ENCODE measurements around the gene SLC39A11. TPM values are rescaled to one million over a fixed set of nuclear protein-coding genes. Genes with fewer than 3 reads are reported as not detected.
"Not testable (repeated sequence)": the region's sequence is repeated elsewhere in the genome, so short reads cannot be mapped to it uniquely, and the experiment has no call there.

The SLC39A11 gene
- total RNA-seq: 26.9 and 29.2 TPM in 2 replicates

- intact Hi-C loops (cut with micrococcal nuclease): loop anchor here (1.0 to 2.0 kb wide), 5 partner anchors 100 to 365 kb away; partner anchors contain the start of gene COG1
These were observed at the start of gene SLC39A11 for GRCh38 chr17:73092523-73093135. SLC39A11 (minus strand) TSS chr17:73092688; CDS start chr17:73088764, 3,924 bp downstream.

- intact Hi-C loops (cut with micrococcal nuclease): no loop called here
These were observed 48.9 kb upstream of the SLC39A11 start for GRCh38 chr17:73141411-73141810.

GRCh38 chr17:73140566-73140965, 48.1 kb upstream of the SLC39A11 start:
- intact Hi-C loops (cut with micrococcal nuclease): no loop called here

- intact Hi-C loops (cut with micrococcal nuclease): no loop called here
These were observed 46.8 kb upstream of the SLC39A11 start for GRCh38 chr17:73139296-73139695.

GRCh38 chr17:73138541-73139138, 46.2 kb upstream of the SLC39A11 start:
- intact Hi-C loops (cut with micrococcal nuclease): no loop called here

- intact Hi-C loops (cut with micrococcal nuclease): no loop called here
These were observed 44.9 kb upstream of the SLC39A11 start for GRCh38 chr17:73137376-73137775.

GRCh38 chr17:73135766-73136165, 43.3 kb upstream of the SLC39A11 start:
- intact Hi-C loops (cut with micrococcal nuclease): no loop called here

- intact Hi-C loops (cut with micrococcal nuclease): no loop called here
These were observed 41.6 kb upstream of the SLC39A11 start for GRCh38 chr17:73133911-73134649.

GRCh38 chr17:73132085-73132492, 39.6 kb upstream of the SLC39A11 start:
- intact Hi-C loops (cut with micrococcal nuclease): no loop called here

GRCh38 chr17:73131439-73131838, 39.0 kb upstream of the SLC39A11 start:
- intact Hi-C loops (cut with micrococcal nuclease): not testable (repeated sequence)

- intact Hi-C loops (cut with micrococcal nuclease): no loop called here
These were observed 38.5 kb upstream of the SLC39A11 start for GRCh38 chr17:73130977-73131376.

- intact Hi-C loops (cut with micrococcal nuclease): no loop called here
These were observed 36.0 kb upstream of the SLC39A11 start for GRCh38 chr17:73128496-73128895.

- intact Hi-C loops (cut with micrococcal nuclease): no loop called here
These were observed 34.4 kb upstream of the SLC39A11 start for GRCh38 chr17:73126716-73127473.

GRCh38 chr17:73123606-73124320, 31.3 kb upstream of the SLC39A11 start:
- intact Hi-C loops (cut with micrococcal nuclease): no loop called here

GRCh38 chr17:73122953-73123605, 30.6 kb upstream of the SLC39A11 start:
- intact Hi-C loops (cut with micrococcal nuclease): no loop called here

GRCh38 chr17:73121506-73121905, 29.0 kb upstream of the SLC39A11 start:
- intact Hi-C loops (cut with micrococcal nuclease): no loop called here

- intact Hi-C loops (cut with micrococcal nuclease): no loop called here
These were observed 27.1 kb upstream of the SLC39A11 start for GRCh38 chr17:73119631-73120030.

GRCh38 chr17:73118951-73119391, 26.5 kb upstream of the SLC39A11 start:
- intact Hi-C loops (cut with micrococcal nuclease): no loop called here

- intact Hi-C loops (cut with micrococcal nuclease): no loop called here
These were observed 25.7 kb upstream of the SLC39A11 start for GRCh38 chr17:73118139-73118538.

- intact Hi-C loops (cut with micrococcal nuclease): no loop called here
These were observed 19.8 kb upstream of the SLC39A11 start for GRCh38 chr17:73112246-73112645.
